HG03571 (cell line): Measurements from ENCODE around the gene FBXO22.

Experiments
- ATAC-seq: cut with Tn5 transposase; IDR thresholded peaks from one replicate; pipeline ENCODE4 v1.9.1; 2021; ENCODE audit not compliant: unreplicated experiment

The FBXO22 gene

DNA sequence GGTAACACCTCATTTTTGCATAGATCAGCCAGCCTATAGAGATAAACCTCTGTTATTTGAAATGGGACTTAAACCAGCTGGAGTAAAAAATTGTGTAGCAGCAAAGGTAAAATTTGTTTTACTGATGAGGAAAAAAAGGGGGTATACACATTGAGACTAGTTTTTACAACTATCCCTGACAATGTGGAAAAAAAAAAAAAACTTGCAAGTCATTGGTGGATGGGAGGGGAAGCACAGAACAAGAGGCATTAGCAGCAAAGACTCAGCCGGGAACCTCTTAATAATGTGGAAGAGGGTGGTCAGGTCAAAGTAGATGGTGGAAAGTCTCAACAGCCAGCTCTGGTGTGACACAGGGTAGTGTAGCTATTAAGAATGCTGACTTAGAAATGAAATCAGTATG lies 14.5 kb downstream of the FBXO22 start:
- ATAC-seq = no peak

DNA sequence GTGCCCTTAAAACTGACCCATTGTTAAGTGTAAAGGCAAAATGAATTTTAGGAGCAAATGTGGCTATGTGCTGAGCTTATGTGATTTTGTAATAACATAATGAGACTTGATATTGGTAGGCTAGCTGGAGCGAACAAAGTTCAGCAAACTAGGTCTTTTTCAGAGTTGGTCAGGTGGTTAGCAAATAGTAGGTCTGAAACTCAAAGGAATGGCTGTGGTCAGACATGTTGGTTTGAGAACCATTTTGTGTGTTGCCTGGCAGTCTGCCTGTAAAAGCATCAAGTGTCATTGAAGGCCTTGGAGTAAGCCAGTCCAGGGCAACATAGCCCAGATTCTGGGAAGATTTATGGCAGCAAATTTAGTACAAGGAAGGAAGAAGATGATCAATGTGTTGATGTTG lies 16.4 kb downstream of the FBXO22 start:
- no peak for ATAC-seq

DNA sequence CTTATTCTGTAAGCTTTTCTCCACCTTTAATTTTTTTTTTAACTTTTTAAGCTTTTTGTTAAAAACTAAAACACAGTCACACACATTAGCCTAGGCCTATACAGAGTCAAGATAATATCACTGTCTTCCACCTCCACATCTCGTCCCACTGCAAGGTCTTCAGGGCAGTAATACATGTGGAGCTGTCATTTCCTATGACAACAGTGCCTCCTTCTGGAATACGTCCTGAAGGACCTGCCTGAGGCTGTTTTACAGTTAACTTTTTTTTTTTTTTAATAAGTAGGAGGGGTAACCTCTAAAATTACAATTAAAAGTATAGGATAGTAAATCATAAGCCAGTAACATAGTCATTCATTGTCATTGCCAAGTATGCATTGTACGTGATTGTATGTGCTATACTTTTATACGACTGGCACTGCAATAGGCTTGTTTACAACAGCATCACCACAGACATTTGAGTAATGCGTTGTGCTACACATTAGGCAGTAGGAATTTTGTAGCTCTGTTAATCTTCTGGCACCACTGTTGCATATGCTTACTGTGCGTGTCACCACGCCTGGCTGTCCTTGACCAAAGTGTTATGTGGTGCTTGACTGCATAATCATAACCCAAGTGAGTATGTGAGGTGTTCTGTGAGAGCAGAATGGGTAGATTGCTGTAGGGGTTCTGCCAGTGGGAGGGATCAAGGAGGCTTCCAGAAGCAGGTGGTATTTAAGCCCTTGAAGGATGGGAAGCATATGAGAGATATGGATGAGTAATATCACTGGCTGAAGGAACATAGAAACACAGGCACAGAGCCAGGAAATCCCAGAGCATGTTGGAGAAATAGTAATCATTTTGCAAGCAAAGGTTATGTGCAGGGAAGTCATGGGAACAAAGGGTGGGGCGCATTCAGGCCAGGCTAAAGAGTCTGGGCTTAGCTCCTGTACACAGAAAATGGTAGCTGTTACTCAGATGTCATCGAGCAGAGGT lies 18.3 kb downstream of the FBXO22 start:
- ATAC-seq = no peak

DNA sequence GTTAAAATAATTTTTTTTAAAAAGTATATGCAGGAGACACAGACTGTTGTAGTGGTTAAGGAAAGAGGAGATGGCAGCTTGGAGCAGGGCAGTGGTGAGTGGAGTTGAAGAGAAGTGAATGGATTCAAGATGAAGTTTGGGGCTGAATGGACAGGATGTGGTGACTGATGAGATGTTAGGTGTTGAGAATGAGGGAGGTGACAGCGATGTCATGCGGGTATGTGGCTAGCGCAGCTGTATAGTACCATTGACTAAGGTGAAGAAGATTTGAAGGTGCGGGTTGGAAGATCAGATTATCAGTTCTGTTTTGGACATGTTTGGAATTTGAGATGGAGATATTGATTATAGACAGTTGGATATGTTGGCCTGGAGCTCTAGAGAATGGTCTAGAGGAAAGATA lies 20.1 kb downstream of the FBXO22 start:
- ATAC-seq = no peak

DNA sequence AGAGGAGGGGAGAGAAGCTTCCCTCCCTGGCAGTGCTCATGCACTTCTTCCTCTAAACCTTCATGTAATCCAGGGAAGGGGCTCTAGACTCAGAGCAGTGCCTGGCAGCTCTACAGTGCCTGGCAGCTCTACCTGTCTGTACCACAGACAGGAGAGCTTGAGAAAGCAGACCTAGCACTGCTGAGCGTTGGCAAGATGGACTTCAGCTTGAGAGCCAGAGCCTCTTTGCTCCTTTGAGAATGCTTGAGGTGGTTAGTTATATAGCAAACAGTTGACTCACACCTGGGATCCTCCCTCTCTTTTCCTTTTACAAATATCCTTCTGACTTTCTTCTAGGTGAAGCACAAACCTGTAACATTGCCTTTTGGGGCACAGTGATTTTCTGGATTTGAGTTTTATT lies 20.9 kb downstream of the FBXO22 start:
- ATAC-seq = no peak

DNA sequence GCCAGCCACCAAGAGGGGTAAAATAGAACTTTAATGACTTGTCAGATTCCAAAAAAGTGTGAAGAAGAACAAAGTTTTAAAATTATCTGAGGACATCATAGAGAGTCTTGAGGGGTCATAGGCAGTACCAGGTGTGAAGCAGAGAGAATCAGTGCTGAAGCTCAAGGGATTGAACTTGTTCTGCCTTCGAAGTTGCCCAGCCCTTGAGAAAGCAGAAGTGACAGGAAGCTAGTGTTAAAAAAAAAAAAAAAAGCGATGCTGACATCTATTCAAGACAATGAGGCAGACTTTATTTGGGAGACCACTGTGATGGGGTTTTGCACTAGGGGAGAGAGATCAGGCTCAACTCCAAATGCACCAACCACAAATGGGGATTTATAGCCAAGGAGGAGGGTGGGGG lies 21.8 kb downstream of the FBXO22 start:
- ATAC-seq = no peak

DNA sequence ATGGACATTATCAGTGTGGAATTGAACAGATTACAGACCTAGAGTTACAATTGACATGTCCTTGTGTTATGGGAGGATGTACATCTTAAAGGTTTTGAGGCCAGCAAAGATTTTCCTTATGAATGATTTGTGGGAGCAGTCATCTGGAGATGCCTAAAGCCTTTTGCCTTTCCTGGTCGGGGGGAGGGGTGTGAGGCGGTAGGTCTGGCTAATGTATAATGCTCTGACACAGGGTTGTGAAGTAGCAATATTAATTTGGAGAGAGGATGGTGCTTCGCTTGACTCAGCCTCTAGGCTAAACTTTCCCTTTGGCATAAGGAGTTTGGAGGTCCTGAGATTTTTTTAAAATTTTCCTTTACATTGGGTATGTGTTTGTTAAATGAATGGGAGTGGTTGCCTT lies 23.3 kb downstream of the FBXO22 start:
- no peak for ATAC-seq

DNA sequence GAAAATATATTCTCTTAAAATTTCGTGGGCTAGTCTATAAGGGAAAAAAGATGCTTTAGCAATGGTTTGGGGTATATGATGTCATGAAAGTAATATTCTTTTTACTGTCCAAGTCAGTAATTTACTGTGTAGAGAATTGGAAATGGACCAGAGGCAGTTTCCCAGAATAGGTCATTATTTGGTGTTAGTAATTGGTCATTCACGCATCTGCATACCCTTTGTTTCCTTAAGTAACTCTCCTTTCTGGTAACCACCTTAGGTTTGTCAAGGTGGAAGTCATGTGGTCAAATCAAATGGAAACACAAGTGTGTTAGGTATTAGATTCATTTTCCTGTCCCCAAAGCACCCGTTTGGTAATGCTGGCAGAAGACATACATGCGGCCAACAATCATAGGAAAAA lies 23.9 kb downstream of the FBXO22 start:
- no peak for ATAC-seq

DNA sequence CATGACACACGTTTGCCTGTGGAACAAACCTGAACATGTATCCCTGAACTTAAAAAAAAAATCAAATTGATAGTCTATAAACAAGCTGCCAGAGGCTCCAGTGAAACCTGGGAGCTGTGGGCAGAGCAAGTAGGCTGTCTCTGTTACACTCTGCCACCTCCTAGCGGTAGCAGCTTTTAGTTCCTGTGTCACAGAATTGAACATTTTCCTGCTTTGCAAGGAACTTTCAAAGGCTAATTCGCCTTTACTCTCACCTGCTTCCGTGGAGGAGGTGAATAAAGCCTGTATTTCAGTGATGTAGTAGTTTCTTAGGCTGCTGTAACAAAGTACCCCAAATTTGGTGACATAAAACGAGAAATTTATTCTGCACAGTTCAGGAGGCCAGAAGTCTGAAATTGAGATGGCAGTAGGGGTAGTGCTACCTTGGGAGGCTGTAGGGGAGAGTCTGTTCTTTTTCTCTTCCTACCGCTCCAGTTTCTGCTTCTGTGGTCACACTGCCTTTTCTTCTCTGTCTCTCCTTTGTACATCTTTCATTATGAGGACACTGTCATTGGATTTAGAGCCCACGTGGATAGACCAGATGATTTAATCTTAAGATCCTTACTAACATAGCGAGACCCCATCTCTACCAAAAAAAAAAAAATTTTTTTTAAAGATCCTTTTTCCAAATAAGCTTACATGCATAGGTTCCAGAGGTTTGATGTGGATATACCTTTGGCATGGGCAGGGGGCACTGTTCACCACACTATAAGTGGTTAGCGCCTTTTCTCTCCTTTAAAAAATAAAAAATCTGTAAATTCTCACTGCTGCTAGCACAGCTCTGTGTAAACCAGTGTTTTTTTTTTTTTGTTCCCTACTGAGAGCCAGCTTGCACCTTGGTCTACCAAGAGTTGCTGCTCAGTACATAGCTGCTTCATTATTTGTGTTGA lies 25.3 kb downstream of the FBXO22 start:
- ATAC-seq = no peak

DNA sequence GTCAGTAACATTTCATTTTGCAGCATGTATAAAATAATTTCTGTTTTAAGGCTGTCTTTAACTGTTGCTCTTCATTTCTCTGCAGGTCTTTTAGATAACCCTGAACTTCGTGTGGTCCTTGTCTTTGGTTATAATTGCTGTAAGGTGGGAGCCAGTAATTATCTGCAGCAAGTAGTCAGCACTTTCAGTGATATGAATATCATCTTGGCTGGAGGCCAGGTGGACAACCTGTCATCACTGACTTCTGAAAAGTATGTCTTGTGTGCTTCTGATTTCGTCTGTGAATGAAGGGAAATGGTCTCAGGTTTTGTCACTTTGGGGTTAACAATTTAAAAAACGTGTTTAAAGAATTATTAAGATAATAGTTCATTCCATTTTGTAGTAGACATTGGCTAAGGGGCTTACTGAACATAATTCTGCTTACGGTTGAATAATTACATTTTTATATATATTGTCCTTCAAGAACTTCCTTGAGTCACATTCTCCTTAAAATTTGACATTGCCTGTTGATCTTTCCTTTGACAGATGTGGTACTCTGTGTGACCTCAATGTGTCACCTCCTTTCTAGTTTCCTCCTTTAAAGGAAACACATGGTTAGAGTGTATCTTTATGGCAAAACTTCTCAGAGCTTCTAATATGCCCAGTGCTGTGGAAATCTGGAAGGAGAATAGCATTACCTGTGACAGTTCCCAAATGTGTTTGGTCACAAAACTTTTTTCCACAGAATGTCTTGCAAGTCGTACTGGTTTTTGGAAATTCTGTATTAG lies 26.3 kb downstream of the FBXO22 start:
- ATAC-seq = no peak

DNA sequence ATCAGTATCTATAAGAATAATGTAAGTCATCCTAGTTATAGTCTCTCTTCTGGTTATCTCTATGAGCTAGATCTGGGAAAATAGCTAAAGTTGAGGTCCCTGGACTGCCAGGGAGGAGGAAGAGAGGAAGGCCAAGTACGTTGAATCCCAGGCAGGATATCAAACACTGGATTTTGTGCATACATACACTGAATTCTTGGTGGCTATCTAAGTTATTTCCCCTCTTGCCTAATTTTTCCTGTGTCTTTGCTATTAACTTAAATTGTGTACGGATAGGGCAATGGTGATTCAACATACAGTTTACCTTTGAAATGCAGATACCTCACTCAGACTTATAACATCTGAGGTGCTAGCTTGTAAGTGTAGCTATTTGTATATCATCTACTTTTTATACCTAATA lies 27.2 kb downstream of the FBXO22 start:
- no peak for ATAC-seq

DNA sequence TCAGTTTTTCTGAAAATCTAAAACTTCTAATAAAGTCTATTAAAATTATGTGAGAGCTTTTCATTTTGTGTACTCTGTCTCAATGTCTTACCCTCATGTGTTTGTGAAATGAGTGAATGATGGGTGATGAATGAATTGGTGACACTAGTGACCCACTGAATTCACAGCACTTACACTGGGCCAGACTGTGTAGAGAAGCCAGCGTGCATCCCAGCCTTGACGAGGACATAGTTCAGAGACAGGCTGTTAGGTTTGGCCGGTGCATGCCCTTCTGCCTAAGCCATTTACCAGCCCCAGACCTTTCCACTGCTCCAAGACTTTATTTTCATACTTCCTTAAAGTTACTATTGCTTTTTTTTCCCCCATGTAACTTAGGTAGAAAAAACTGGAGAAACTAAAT lies 38.8 kb downstream of the FBXO22 start:
- no peak for ATAC-seq

DNA sequence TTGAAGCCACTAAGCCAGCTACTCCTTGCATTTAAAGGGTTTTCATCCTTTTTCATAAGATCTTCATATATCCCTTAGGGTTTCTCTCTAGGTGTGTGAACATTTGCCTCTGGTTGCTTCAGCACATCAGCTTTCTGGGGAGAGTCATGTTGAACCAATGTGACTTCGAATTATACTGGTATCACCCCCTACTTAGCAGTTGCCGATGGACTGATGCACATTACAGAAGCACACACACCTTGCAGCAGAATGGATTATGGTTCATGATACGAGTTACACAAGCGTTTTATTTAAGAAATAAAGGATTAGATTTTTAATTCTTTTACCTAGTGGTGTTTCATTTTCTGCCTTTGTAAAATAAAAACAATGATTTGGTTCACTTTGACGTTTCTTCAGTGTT lies 39.6 kb downstream of the FBXO22 start:
- ATAC-seq = no peak

DNA sequence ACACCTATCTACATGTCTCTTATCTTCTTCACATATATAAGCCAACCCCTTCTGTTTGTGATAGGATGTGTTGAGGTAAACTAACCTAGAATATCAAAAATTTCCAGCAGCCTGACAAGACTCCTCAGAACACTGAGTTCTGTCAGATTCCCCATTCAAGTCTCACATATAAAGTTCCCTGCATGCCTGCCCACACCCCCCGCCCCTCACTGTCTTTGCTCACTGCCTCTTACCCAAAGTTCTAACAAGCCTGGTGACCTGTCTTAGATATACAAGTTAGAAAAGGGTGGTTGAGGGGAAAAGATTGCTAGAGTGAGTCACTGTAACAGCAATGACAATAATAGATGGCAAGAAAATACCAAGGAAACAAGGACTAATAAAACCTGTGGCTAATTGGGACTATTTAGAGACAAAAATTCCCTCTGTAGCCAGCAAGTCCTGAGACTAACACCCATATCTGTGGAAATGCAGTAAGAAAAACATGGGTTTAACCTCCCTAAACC lies 40.1 kb downstream of the FBXO22 start:
- ATAC-seq = no peak

DNA sequence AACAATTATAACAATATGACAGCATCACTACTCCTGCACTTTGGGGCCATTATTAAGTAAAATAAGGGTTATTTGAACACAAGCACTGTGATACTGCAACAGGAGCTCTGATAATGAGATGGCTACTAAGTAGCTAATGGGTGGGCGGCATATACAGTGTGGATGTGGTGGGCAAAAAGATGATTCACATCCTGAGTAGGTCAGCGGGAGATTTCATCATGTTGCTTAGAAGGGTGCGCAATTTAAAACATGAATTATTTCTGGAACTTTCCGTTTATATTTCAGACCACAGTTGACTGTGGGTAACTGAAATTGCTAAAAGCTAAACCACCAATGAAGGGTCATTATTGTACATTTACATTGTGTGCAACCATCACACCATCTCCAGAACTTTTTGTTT lies 42.3 kb downstream of the FBXO22 start:
- ATAC-seq = no peak

DNA sequence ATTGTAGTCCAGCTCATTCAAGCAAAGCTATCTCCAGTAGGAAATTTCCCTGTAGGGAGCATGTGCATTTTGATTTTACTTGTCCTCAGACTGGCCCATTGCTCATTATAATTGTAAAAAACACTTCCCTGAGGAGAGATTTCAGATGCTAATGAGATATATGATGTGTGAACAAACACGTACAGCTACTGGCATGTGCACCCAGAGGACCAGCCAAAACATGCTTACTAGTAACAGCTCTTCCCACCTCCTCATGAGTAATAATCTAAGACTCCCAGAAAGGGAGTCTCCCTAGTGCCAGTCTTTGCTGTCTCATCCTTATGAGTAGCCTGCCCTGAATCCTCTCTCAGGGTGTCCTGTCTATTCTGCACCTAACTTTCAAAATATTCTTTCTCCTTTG lies 43.4 kb downstream of the FBXO22 start:
- no peak for ATAC-seq

DNA sequence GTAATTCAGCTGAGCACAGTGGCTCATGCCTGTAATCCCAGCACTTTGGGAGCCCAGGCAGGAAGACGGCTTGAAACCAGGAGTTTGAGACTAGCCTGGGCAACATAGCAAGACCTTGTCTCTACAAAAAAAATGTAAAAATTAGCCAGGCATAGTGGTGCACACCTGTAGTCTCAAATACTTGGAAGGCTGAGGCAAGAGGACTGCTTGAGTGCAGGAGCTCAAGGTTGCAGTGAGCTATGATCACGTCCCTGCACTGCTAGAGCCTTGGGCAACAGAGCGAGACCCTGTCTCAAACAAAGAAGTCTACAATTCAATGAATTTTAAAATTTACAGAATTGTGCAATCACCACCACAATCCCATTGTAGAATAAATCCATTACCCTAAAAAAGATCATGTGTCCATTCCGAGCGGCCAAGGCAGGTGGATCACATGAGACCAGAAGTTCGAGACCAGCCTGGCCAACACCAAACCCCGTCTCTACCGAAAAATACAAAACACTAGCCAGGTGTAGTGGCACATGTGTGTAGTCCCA lies 45.2 kb downstream of the FBXO22 start:
- no peak for ATAC-seq

DNA sequence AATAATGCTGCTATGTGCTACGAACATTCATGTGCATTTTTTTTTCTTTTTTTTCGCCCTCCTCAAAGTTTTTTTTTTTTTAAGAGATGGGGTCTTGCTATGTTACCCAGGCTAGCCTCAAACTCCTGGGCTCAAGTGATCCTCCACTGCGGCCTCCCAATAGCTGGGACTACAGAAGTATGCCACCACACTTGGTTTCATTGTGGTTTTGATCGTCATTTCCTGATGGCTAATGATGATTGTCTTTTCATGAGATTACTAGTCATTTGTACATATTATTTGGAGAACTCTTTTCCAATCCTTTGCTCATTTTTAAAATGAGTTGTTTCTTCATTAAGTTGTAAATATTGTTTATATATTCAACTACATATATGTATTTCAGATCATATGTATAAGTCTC lies 48.8 kb downstream of the FBXO22 start:
- no peak for ATAC-seq

DNA sequence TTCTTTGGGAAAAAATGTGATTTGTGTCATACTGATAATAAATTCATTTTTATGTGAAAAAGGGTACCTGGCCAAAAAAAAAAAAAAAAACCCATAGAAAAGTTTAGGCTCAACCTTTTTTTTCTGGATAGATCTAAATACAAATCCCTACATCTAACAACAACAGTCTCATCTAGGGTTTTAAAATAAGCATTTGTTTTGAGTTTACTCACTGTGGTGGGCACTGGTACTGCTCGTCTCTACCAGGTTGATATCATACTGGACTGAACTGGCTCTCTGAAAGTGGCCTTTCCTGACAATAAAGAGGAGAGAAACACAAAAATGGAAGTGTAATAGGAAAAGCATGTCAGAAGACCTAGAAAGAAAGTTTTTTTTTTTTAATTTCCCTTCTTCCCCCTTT lies 52.0 kb downstream of the FBXO22 start:
- ATAC-seq = no peak

DNA sequence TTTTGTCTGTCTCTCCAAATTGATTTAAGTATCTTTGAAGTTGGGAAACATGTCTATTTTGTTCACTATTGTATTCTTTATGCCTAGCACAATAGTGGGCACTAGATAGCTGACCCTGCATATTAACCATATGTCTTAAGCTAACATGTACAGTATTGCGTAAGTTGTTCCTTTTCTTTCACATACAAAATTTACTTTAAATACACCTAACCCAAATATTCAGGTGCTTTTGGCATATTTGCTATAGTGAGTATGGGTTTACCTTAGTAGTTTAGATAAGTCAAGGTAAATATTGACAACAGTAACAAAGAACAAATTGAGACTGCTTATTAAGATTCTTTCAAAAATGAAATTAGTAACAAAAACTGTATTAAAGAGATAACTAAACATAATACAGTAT lies 57.7 kb downstream of the FBXO22 start:
- ATAC-seq = no peak

DNA sequence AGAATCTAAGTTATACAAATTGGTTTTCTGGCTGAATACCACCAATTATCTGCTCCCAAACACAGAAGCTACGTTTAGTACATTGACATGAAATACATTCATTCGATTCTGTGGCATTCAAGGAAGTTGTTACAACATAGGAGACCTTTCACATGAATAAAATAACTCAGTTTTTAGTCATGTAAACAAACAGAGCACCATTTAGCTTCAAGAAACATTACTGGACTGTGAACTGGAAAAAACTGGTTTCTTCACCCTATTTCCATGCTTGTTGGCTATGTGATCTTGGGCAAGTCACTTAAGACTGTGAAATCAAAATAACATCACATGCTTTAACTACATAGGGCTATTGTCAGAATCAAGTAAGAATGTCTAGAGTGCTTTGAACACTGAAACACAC lies 62.4 kb downstream of the FBXO22 start:
- ATAC-seq = no peak
